WERI-Rb-1 (cell line): ENCODE results near the gene SOCS2.
"Not testable (repeated sequence)": the region's sequence is repeated elsewhere in the genome, so short reads cannot be mapped to it uniquely, and the experiment has no call there.

Experiments
- DNase-seq: peaks from one replicate; pipeline ENCODE4 v3.0.0-alpha.2; 2020
- H3K27ac ChIP-seq: fragments of 250-450 bp; sonication (Bioruptor Pico); 2 replicates; pipeline ENCODE4 v1.5.1; 2020; ENCODE audit warnings: mild to moderate bottlenecking, moderate library complexity
- H3K27me3 ChIP-seq: fragments of 250-450 bp; sonication (Bioruptor Pico); 2 replicates; pipeline ENCODE4 v1.5.1; 2021; ENCODE audit warnings: mild to moderate bottlenecking, low read depth, moderate library complexity; ENCODE audit not compliant: insufficient read depth, severe bottlenecking
- H3K36me3 ChIP-seq: fragments of 250-450 bp; sonication (Bioruptor Pico); 2 replicates; pipeline ENCODE4 v1.5.1; 2020; ENCODE audit warnings: mild to moderate bottlenecking, moderate library complexity
- H3K4me3 ChIP-seq: 2 replicates; pipeline ENCODE4 v1.5.1; 2011; ENCODE audit warnings: low read depth, mild to moderate bottlenecking, control low read depth, low read length
- H3K9me3 ChIP-seq: fragments of 250-450 bp; sonication (Bioruptor Pico); 2 replicates; pipeline ENCODE4 v1.5.1; 2021; ENCODE audit warnings: mild to moderate bottlenecking, moderate library complexity; ENCODE audit not compliant: severe bottlenecking
- TF ChIP-seq, protein P1 (sequence below): IDR thresholded peaks from 2 replicates; pipeline ENCODE4 v1.5.1; 2011; ENCODE audit warnings: low read depth, mild to moderate bottlenecking, control low read depth, inconsistent platforms, low read length

The SOCS2 gene

GRCh38 chr12:93624595-93625294 is 52.3 kb downstream of the SOCS2 start:
- Histone ChIP-seq H3K27ac (no peak overlapping the region), H3K4me3 (no peak overlapping the region), H3K9me3 (no peaks in the 10 kb centered on the region), H3K27me3 (no peaks in the 10 kb centered on the region), H3K36me3 (no peaks in the 10 kb centered on the region)
- TF ChIP-seq, protein P1, sequence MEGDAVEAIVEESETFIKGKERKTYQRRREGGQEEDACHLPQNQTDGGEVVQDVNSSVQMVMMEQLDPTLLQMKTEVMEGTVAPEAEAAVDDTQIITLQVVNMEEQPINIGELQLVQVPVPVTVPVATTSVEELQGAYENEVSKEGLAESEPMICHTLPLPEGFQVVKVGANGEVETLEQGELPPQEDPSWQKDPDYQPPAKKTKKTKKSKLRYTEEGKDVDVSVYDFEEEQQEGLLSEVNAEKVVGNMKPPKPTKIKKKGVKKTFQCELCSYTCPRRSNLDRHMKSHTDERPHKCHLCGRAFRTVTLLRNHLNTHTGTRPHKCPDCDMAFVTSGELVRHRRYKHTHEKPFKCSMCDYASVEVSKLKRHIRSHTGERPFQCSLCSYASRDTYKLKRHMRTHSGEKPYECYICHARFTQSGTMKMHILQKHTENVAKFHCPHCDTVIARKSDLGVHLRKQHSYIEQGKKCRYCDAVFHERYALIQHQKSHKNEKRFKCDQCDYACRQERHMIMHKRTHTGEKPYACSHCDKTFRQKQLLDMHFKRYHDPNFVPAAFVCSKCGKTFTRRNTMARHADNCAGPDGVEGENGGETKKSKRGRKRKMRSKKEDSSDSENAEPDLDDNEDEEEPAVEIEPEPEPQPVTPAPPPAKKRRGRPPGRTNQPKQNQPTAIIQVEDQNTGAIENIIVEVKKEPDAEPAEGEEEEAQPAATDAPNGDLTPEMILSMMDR, result no peak
- no peak for DNase-seq

GRCh38 chr12:93625295-93625645 is 52.8 kb downstream of the SOCS2 start:
- not testable (repeated sequence) for H3K27me3 ChIP-seq, H3K9me3 ChIP-seq, H3K27ac ChIP-seq, H3K4me3 ChIP-seq, H3K36me3 ChIP-seq, DNase-seq

- Histone ChIP-seq H3K27ac (no peak overlapping the region), H3K4me3 (no peak overlapping the region), H3K36me3 (no peaks in the 10 kb centered on the region), H3K9me3 (no peaks in the 10 kb centered on the region), H3K27me3 (no peaks in the 10 kb centered on the region)
- TF ChIP-seq, protein P1, result no peak
- DNase-seq, result no peak
Measured at GRCh38 chr12:93626160-93626559, 53.7 kb downstream of the SOCS2 start.
